ENCODE data around the gene CD164L2. TPM values are rescaled to one million over a fixed set of nuclear protein-coding genes. Genes with fewer than 3 reads are reported as not detected.
A peak's percentile ranks its signal among the peaks of the same experiment; 100 is the strongest.

The CD164L2 gene
- total and polyA plus RNA-seq, 2 experiments from 2014 or later = 2.0 to 2.8 TPM

DNA sequence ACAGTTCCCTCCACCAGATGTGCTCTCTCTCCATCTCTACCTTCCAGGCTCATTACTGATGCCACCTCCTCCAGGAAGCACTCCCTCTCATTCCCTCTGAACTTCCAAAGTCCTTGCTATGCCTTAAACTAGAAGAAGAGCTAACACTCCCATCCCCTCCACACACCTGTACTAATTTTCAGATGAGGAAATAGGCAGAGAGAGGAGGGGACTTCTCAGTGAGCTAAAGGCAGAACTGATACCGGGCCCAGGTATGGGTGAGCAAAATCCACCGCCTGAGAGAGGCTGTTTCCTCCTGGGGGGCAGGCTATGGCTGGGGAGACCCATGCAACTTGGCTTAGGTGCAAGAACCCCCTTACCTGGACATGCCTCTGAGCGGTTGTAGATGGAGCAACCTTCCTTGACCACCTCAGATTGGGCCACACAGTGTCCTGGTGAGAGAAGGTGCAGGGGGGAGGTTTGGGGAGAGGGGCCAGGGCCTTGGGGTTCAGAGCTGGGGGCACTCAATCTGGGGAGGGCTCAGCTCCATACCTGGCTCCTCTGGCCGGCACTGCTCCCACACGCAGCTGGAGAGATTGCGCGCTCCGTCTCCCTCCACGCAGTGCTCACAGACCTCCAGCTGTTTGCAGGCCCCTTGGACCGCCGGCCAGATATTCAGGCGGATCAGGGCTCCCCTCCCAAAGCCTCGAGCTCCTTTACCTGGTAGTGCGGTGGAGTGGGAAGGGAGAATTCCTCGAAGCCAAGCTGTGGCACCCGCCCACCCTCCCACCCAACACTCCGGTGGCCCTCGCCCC is 967 bp downstream of the CD164L2 start:
- no peaks in the 10 kb centered on the region for H3K79me2 ChIP-seq (replicated peaks; ENCODE audit: insufficient read depth)
- no peaks in the 10 kb centered on the region for H3K36me3 ChIP-seq (ENCODE audit: insufficient read depth)
- ATAC-seq (no peak; the same call in 2 of the 3 replicates), DNase-seq (ENCODE audit: low spot score) (no peak)
- peaks cover 5% of the 10 kb centered on the region for H3K27me3 ChIP-seq (ENCODE audit: insufficient read depth)
- H3K27ac Mint-ChIP-seq = no peak overlapping the region
- peaks cover 6% of the 10 kb centered on the region; the same call in 1 of the 3 replicates for H3K4me1 Mint-ChIP-seq
- TF ChIP-seq POLR2AphosphoS5 (IDR thresholded peaks at IDR 0.05; ENCODE audit: low read depth) (no peak), ZNF114 (CRISPR knock-in tag; IDR thresholded peaks at IDR 0.05) (no peak), CTCF (conservative IDR thresholded peaks at IDR 0.05; ENCODE audit: low read depth in 2 of 2) (no peak), EZH2 (IDR thresholded peaks at IDR 0.05; ENCODE audit: low read depth, unreplicated experiment) (no peak), REST (IDR thresholded peaks at IDR 0.05; ENCODE audit: unreplicated experiment) (no peak), ZNF331 (CRISPR knock-in tag; IDR thresholded peaks at IDR 0.05; ENCODE audit: low read depth) (no peak), JUNB (IDR thresholded peaks at IDR 0.05; ENCODE audit: unreplicated experiment) (no peak), CREB1 (CRISPR knock-in tag; IDR thresholded peaks at IDR 0.05; ENCODE audit: low read depth) (no peak), NANOG (IDR thresholded peaks at IDR 0.05; ENCODE audit: borderline replicate concordance) (no peak), ZNF462 (CRISPR knock-in tag; IDR thresholded peaks at IDR 0.05) (no peak), STAT1 (IDR thresholded peaks at IDR 0.05; ENCODE audit: unreplicated experiment) (no peak), ETS1 (IDR thresholded peaks at IDR 0.05) (no peak), EZH2phosphoT487 (IDR thresholded peaks at IDR 0.05; ENCODE audit: unreplicated experiment) (no peak)
- H3K4me2 ChIP-seq = no peak overlapping the region
- no peak overlapping the region for H2AFZ ChIP-seq
- H3K9me3 Mint-ChIP-seq = no peaks in the 10 kb centered on the region
- peak overlapping the region; percentile 66 for H3K4me3 Mint-ChIP-seq
- H3K9me2 ChIP-seq (ENCODE audit: insufficient read depth) = no peaks in the 10 kb centered on the region
- no peaks in the 10 kb centered on the region for H4K20me1 ChIP-seq (replicated peaks; ENCODE audit: insufficient read depth)
- H3K27ac ChIP-seq (ENCODE audit: low read depth) = no peak overlapping the region
- H3K4me1 ChIP-seq (ENCODE audit: insufficient read depth) = peaks cover 3% of the 10 kb centered on the region; the same call in 1 of the 2 replicates
- H3K27me3 Mint-ChIP-seq (ENCODE audit: insufficient read depth, low read depth, poor library complexity) = peaks cover 14% of the 10 kb centered on the region
- no peaks in the 10 kb centered on the region for H3K36me3 Mint-ChIP-seq (ENCODE audit: low read depth)
- H3K4me3 ChIP-seq = no peak overlapping the region; the same call in 1 of the 2 replicates
- H3F3A ChIP-seq (replicated peaks; ENCODE audit: low read depth) = no peaks in the 10 kb centered on the region

Measured in GM23338 (cell line).